GM19397 (cell line): Measurements from ENCODE around the gene ZFAND3.
A peak's percentile ranks its signal among the peaks of the same experiment; 100 is the strongest.

ENCODE experiments used
- ATAC-seq: cut with Tn5 transposase; IDR thresholded peaks from one replicate; pipeline ENCODE4 v1.9.1; 2021; ENCODE audit warnings: mild to moderate bottlenecking, moderate library complexity; ENCODE audit not compliant: unreplicated experiment

Gene ZFAND3, protein sequence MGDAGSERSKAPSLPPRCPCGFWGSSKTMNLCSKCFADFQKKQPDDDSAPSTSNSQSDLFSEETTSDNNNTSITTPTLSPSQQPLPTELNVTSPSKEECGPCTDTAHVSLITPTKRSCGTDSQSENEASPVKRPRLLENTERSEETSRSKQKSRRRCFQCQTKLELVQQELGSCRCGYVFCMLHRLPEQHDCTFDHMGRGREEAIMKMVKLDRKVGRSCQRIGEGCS

DNA sequence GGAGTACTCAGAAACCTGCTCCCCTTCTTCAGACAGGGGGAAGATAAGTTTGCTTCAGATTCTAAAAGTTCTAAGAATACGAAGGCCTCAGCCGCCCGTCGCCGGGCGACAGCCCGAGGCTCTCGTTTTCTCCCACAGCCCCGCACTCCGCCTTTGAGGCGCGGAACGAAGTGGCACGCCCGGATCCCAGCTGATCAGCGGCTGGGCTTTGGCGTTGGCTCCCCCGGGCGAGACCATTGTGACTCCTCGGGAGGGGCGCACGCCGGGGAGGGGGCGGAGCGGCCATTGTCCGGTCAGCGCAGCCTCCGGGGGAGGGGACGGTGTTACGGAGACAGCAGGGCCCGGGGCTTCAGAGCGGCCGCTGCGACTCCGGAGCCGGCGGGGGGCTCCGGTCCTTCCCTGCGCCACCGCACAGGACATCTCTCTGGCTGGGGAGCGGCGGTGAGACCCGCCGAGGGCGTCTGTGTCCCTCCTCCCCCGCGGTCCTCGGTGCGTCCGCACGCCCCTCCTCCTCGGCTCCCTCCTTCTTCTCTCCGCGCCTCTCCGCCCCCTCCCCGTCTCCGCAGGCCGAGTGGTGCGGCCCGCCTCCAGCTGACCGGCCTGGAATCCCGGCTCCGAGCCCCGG is at the start of gene ZFAND3:
Gene ZFAND3, plus strand, starts transcription at position 551 of the 625 bp plus-strand sequence. CDS start 219 bp downstream, outside the sequence.
- ATAC-seq: peak; percentile 88

DNA sequence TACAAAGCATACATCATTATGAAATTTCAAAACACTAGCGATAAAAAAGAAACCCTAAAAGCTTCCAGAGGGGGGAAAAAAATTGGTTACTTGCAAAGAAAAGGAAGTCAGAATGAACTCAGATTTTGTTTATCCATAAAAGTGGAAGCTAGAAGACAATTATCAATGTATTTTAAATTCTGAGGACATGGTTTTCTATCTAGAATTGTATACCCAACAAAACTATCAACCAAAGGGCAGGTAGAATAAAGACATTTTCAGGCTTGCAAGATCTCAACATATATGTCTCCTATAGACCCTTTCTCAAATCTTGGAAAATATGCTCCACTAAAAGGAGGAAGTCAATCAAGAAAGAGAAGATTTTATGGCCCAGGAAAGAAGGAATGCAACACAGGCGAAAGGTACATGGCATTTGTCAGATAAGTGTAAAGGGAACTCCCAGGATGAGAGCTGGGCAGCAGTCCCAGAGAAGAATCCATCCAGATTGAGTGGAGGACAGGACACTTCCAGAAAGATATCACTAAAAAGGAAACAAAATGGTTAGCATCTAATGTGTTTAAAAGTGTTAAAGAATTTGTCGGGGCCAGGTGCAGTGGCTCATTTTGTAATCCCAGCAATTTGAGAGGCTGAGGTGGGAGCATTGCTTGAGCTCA is 45.4 kb upstream of the ZFAND3 start:
- no peak for ATAC-seq

DNA sequence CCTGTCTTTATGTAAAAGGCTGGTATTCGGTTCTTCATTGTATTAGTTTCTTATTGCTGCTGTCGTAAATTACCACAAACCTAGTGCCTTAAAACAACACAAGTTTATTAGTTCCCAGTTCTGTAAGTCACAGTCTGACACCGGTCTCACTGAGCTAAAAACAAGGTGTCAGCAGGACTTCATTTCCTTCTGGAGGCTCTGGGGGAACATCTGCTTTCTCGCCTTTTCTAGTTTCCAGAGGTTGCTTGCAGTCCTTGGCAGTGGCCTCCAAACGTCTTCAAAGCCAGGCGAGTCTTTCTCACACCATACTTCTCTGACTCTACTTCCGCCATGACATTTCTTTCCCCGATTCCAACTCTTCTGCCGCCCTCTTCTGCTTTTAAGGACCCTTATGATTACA is 43.0 kb upstream of the ZFAND3 start:
- ATAC-seq: no peak

DNA sequence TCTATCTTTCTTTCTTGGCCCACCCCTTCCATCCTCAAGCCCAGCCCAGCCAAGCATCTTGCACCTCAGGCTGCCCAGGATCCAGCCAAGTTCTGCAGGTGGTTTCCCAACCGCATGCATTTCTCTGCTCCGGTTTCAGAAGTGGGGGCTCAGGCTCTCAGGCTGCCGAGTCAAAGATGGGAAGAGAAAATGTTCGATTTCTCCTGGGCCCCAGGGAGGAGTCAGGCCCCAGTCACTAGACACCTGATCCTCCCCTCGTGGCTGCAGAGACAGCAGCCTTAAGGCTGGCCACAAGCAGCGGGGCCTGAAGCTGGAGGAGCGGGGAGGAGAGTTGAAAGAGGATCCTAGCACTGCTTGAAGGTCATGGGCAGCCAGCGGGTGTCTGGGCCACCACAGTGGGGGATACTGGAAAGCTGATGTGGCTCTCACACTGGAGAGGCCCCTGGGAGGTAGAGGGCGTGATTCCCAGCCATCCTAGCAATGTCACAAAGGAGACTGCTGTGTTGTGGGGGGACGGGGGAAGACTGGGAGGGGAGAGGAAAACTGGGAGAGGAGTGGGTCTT is 42.2 kb upstream of the ZFAND3 start:
- no peak for ATAC-seq

DNA sequence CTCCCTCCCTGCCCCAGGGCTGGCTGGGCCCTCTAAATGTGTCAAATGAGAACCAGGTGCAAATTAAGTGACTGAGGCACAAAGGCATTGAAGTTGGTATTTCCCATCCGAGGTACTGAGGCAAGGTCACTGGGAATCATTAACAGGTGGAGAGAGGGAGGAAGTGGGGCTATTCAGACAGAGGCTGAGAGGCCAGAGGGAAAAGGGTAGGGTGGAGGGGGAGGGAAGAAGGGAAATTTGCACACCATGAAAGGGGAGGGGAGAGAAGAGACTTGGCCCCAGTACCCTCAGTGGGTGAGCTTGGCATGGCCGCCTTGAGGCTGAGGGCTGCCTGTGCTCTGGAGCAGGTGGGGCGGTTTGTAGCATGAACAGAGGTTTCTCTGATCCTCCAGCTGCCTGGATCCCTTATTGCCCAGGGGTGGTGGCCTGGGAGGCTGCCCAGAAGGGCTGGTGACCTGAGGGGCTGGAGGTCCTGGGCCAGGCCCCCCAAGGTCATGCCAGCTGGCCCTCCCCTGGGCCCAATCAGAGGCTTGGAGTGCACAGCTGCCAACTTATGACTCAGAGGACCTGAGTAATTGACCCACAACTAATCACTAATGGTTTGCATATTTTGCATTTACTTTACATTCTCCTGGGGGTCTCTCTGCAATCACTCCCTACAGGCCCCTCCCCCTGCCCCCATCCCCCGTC is 40.3 kb upstream of the ZFAND3 start:
- ATAC-seq: no peak

DNA sequence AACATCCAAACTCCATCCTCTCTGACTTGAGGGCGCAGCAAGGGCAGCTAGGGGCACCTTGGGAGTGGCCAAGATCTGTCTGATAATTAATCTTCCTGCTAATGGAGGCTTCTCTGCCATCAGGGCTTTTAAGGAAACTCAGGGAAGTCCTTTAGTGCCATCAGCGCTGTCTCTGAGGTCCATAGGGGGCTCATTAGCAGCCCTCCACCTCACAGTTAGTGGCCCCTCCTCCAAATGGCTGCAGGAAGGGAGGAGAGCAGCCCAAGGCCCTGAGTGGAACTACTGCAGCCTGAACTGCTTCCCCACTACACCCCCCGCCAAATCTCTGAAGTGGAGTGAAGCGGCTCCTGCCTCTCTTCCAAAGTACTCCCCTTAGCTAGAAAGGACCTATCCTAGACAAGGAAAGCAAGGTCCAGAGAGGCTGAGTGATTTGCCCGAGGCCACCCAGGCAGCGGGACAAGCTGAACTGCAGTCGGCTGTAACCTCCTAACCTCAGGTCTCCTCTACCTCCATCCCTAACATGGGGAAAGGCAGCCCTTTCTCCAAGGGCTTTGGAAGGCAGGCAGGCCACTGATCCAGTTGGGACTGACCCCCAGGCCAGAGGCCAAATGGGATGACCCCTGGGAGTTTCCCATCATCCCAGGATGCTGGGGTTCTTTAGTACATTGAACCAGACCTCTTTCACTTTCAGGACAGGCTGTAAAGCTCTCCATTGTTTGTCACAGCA is 39.5 kb upstream of the ZFAND3 start:
- ATAC-seq: no peak

DNA sequence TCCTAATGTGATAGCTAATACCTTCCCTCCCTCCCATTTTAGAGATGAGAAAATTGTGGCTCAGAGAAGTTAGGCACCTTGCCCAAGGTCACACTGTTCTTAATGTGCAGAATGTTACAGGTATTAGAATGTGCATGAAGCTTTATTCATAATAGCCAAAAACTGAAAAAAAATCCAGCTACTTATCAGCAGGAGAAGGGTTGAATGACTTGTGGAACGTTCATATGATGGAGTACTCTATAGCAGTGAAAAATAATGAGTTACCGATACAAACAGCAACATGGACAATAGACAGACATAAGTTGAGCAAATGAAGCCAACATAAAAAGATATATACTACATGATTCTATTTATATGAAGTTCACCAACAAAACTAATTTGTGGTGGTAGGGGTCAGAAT is 37.7 kb upstream of the ZFAND3 start:
- ATAC-seq: no peak

DNA sequence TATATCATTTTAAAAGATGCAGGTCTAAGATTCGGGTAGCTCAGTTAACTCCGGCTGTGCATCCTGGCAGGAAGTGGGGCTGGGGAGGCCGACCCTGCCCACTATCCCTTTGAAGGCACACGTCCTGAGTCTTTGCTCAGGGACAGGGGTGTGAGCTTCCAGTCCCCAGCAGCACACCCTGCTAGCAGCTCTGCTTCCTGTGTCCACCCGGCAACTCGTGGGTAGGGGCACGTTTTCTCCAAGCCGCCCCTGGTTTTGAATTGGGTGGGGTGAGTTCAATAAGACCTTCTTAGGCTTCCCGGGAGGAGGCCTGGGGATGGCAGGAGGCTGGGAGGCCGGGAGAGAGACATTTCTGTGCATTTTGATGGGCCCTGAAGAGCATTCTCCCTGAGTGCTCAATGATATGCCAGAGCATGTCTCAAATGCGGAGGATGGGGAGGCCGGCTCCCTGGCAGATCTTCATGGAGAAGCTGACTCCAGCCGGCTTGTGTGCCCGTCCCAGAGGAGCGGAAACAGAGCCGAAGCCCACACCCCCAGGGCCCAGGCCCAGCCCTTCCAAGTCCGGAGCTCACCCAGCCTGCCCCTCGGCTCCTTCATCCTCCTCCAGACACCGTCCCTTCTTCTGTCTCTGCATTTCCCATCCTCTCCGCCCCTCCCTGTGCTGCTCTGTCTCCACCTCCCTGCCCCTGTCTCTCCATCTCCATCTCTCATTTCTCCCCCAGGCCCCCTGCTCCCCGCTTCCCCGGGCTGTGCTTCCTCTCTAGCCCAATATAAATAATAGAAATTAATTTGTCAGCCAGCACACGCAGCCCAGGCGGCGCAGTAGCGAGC is 36.3 kb upstream of the ZFAND3 start:
- ATAC-seq: no peak

DNA sequence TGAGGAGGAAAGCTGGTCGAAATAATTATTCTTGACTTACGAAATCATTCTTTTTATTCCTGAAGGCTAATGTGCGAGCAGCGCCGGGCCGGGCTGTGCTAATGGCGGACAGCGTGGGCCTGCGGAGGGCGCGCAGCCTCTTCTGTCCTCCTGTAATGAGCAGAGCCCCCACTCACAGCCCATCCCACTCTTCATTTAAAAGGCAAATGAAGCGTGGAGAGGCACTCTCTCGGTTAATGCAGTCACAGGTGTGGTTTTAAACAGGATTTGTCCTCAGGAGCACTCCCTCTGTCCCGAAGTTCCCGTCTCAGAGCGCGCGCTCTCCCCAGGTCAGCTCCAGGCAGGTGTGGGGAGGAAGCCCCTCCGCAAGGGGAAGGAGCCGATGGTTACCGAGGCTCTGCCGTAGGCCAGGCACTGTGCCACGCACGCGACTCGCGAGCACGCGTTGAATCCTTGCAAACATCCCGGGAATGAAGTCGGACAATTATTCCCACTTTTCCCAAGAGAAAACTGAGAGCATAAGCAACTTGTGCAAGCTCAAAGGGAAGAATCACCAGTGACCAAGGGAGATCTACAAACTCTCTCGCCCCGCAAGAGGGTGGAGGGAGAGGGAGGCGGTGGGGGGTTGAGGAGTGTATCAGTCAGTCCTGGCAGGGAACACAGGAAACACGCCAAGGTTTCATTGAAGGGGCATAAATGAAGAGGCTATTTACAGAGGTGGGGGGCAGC is 35.5 kb upstream of the ZFAND3 start:
- no peak for ATAC-seq

DNA sequence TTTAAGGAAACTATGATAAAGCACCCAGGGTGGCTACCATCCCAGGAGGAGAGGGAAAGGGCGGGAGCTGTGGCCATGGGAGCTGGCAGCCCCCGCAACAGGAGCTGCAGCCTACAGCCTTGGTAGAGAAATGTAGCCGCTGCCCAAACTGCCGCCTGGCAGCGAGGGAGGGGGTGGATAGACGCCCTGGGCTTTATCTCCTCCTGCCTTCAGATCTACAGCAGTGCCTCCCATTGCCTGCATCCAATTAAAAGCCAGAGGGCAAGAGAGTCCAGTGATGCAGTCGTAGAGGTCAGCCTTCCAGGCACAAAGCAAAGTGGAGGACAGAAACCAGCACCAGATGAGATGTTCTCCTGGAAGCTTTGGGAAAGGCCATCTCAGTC is 35.0 kb upstream of the ZFAND3 start:
- no peak for ATAC-seq

DNA sequence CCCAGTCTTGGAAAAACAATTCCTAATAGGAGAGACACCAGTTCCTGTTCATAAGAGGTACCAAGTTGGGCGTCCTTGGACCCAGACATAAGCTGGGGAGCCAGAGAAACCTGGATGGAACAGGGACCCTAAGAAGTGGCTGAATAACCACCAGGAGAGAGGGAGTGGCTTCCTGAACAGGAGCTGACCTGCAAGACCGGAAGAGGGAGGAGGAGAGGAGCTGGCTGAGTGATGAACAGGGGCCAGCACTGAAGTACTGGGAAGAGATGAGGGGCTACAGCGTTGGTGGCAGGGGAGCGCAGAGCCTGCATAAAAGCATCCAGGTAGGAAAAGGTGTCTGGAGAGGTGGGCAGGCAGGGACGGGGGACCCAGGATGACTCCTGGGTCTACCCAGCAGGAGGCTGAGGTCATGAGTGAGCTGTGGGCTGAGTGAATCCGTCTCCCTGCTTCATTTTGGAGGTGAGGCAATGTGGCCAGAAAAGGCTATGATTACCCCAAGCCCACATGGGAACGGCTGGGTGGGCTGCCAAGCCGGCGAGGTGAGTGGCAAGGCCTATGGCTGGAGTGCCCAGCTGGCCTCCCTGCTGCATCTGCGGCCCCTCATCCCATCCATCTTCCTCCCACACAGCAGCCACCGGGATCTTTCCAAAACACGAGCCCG is 34.4 kb upstream of the ZFAND3 start:
- ATAC-seq: no peak

DNA sequence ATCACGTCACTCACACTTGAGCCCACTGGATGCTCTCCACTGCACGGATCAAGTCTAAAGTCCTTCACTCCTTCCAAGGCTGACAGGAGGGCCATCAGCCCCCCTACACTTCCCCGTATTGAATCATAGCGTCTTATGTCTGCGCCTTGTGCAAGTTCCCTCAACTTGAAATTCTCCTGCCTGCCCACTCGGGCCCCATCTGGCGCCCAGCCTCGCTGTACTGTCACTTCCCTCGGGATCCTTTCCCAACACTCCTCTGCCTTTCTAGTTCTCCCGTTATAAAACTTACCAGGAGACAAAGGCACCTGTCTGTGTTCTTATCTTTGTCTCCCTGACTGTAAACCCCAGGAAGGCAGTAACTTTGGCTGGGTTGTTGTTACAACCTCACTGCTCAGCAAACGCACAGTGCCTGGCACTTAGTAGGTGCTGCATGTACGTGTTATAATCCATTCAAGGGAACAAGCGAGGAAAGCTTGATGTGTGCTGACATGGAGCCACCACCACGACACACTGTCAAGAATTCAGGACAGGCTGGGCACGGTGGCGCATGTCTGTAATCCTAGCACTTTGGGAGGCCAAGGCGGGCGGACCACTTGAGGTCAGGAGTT is 33.8 kb upstream of the ZFAND3 start:
- no peak for ATAC-seq

DNA sequence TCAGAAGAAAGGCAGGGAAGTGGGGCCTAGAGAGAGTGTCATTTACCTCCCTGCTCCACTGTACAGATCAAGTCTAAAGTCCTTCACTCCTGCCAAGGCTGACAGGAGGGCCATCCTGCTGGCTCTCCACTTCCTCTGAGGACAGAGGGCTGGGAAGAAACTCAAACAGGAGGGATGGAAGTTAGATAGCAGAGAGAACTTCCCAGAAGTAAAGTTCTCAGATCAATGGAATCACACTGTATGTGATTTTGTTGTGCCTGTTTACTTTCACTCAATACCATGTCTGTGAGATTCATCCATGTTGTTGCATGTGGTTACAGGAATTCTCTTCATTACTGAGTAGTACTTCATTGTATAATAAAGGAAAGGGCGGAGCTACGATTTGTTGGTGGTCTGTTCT is 32.3 kb upstream of the ZFAND3 start:
- no peak for ATAC-seq

DNA sequence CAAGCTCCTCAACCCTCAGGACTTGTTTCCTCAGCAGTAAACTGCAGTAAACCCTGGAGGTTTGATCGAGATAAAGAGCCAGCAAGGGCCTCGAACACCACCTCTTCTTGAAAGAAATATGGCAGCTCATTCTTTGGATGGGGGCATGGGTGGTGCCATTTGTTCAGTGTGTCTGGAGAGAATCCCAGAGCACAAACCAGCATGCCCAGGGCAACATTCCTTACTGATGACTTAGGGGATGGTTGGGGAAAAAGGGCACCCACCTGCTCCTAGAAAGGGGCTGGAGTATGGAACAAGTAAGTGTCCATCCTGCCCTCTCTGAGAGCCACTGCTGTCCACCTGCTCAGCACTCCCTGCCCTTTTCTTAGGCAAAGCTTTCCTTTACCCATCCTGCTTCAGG is 31.3 kb upstream of the ZFAND3 start:
- no peak for ATAC-seq

DNA sequence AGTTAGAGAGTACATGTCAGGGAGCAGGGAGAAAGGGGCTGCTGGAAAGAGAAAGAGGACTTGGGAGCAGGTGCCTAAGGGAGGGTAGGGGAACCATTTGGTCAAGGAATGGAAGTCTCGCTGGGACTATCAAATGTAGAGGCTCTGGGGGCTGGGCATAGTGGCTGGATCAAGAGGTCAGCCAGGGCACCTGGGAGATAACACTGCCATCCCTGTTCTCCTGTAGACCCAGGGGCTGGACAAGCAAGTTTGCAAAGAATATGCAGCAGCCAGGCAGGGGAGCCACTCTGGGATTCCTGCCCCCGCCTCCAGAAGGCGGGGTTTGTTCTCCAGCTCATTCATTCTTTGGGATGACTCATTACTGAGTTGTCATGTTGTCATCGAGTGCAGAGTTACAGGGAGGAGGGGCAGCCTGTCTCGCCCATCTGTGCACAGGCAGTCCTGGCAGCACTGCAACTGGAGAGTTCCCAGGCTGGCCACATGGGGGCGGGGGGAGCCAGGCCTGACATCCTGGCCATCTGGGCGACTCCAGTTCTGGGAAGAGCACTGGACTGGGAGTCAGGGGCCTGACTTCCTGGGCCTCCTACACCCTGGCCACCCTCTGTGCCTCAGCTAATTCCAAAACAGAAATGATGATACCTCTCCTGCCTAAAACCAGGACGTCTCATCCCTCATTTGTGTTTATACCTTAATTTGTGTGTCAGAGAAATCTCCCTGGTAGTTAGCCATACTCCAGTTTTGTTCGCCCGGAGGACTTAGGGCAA is 28.2 kb upstream of the ZFAND3 start:
- peak; percentile 87 for ATAC-seq

DNA sequence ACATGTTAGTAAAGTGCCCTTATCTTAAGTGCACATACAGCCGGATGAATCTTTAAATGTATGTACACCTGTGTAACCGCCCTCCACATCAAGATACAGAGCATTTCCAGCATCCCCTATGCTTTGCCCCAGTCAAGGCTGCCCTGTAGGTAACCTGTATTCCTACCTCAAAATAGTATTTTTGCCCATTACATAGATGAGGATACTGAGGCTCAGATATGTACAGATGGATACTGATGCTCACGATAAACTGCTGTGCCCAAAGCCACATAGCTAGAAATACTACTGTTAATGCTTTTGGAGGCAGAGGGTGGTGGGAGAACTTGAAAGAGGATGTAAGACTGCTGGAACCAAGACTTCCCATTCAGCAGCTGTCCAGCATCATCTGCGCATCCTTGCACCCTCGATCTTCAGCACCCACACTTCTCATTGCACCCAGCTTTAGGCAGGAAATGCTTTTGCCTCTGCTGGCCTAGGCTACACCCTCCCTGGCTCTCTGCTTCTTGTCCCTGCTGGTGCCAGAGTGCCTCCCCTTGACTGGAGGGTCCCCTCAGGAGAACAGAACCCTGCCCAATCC is 27.0 kb upstream of the ZFAND3 start:
- no peak for ATAC-seq

DNA sequence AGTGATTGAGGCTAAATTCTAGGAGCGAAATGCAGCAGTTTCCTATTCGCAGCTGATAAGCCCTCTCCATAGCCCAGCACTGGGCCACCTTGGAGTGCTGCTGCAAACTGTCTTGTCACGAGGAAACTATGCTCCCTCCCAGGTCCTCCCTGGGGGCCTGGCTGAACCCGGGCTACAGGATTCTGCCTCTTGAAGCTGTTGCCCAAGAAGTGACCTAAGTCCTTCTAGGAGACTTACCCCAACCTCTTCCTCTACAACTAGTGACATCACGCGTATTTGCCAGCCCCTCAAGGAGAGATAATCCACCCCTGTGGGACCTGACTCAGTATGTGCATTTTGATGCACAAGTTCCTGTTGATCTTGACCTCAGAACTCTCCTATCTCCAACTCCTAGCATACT is 26.5 kb upstream of the ZFAND3 start:
- ATAC-seq: no peak
